Pancreas (tissue), 10 donors: ENCODE measurements around the gene JUN. TPM values are rescaled to one million over a fixed set of nuclear protein-coding genes. Genes with fewer than 3 reads are reported as not detected.
A peak's percentile ranks its signal among the peaks of the same experiment; 100 is the strongest.

Experiments used
- ATAC-seq, 4 donors: fragments of 200-7000 bp; cut with Tn5 transposase; one replicate each; pipeline versions ENCODE4 v1.8.0 to v1.9.1; 2020; ENCODE audit warnings: mild to moderate bottlenecking in 4 of 4, moderate library complexity in 4 of 4
- DNase-seq, 6 donors: peaks; one replicate each; pipeline ENCODE4 v3.0.0-alpha.2; 2020
- FAIRE-seq: peaks from 2 replicates; lab custom pipeline; 2012; peaks lifted over from hg19 to GRCh38; lab: Jason Lieb, UNC
- H3K27ac ChIP-seq, 4 donors: fragments of 200-600 bp; sonication (generic); 1 replicate in 3 of 4; 2 replicates in 1 of 4; pipeline versions ENCODE4 v1.5.0 to v1.8.0; 2020
- H3K27me3 ChIP-seq, 4 donors: fragments of 200-600 bp; one replicate each; pipeline ENCODE4 v1.8.0; 2021
- H3K36me3 ChIP-seq, 3 donors: fragments of 200-600 bp; sonication (generic) in 1 of 3; one replicate each; pipeline versions ENCODE4 v1.5.0 to v1.8.0; 2020 to 2021
- H3K4me1 ChIP-seq, 3 donors: fragments of 200-600 bp; one replicate each; pipeline ENCODE4 v1.8.0; 2021
- H3K4me3 ChIP-seq, 4 donors: fragments of 200-600 bp; sonication (generic) in 2 of 4; one replicate each; pipeline versions ENCODE4 v1.5.0 to v1.8.0; 2020 to 2021
- H3K9me3 ChIP-seq, 4 donors: fragments of 200-600 bp; one replicate each; pipeline ENCODE4 v1.8.0; 2021
- WGBS, 2 donors: extraction: QIAGEN DNeasy Blood & Tissue Kit; methylation state at CpG; one replicate each; pipeline ENCODE4 v1.1.7; 2013; 5-methylcytosine and 5-hydroxymethylcytosine counted together
- intact Hi-C, 3 donors: fragments of 100-400 bp; cut with DNase I; formaldehyde crosslinking; loops; one replicate each; pipeline versions ENCODE4 v1.11.1 to v1.14.2; 2022
- polyA plus RNA-seq, 2 donors: library from polyadenylated mRNA; stranded (reverse); fragments of 200-250 nt; gene quantifications; one replicate each; pipeline ENCODE4 v1.2.3, GENCODE V29; 2013
- total RNA-seq, 6 donors: library from RNA; stranded (reverse); fragmentation: NEBNext Ultra II Directional in 4 of 6; extraction: Animal tissue kit (Norgen Biotek cat#: 25700) in 4 of 6; gene quantifications; one replicate each; pipeline versions ENCODE4 v1.2.1 to v1.2.4, GENCODE V29; 2021 to 2023
- TF ChIP-seq, protein P1 (sequence below), 4 donors: fragments of 200-600 bp; sonication (generic) in 3 of 4; IDR thresholded peaks; one replicate each; pipeline versions ENCODE4 v1.5.0 to v1.8.0; 2021; ENCODE audit warnings: antibody characterized with exemption in 4 of 4
- donor health status: healthy with polysubstance abuse.
- donor health status: DM: no; HTN: no; CAD: no; lungs with moderate emphysema.
- donor health status: DM: no; HTN: no; CAD: no.
- donor health status: control.
- donor health status: control.
- donor health status: Bipolar disorder and iron deficiency.
- donor health status: DM: yes; HTN: yes; CAD: no.
- donor health status: DM: no; HTN: no; CAD: no.
- donor health status: DM: no; HTN: no; CAD: no.
- donor health status: DM: yes; HTN: yes; CAD: no.

The JUN gene
- total and polyA plus RNA-seq, 8 donors, result 45.0 to 134 (median 86.2) TPM

DNA sequence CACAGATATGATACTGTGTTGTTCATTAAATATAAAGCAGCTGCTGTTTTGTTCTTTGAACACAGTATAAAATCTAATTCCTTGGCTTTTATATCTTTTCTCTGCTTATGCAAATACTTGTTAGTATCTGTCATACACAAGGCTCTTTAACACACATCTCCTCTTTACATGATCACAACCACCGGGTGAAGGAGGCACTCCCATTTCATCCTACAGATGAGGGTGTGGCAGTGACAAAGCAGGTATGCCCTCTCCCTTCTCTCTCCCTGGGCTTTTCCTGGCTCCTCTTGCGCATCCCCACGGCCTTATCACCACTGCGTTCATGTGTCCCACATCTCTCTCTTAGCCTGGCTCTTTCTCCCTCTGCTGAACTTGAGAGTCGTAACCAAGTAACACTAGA lies 38.2 kb downstream of the JUN start:
- Histone ChIP-seq H3K27ac (no peak overlapping the region), H3K4me3 (no peak overlapping the region), H3K36me3 (no peaks in the 10 kb centered on the region), H3K9me3 (no peaks in the 10 kb centered on the region), H3K27me3 (no peaks in the 10 kb centered on the region), H3K4me1 (no peaks in the 10 kb centered on the region)
- intact Hi-C loops, result loop anchor here in 1 of 3 donors (10.0 kb wide), 1 partner anchor 1009 kb away; no protein-coding TSS in a partner anchor
- ATAC-seq (no peak), DNase-seq (no peak), FAIRE-seq (no peak)
- TF ChIP-seq, protein P1, sequence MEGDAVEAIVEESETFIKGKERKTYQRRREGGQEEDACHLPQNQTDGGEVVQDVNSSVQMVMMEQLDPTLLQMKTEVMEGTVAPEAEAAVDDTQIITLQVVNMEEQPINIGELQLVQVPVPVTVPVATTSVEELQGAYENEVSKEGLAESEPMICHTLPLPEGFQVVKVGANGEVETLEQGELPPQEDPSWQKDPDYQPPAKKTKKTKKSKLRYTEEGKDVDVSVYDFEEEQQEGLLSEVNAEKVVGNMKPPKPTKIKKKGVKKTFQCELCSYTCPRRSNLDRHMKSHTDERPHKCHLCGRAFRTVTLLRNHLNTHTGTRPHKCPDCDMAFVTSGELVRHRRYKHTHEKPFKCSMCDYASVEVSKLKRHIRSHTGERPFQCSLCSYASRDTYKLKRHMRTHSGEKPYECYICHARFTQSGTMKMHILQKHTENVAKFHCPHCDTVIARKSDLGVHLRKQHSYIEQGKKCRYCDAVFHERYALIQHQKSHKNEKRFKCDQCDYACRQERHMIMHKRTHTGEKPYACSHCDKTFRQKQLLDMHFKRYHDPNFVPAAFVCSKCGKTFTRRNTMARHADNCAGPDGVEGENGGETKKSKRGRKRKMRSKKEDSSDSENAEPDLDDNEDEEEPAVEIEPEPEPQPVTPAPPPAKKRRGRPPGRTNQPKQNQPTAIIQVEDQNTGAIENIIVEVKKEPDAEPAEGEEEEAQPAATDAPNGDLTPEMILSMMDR (IDR thresholded peaks at IDR 0.05), result no peak
- 58 to 68% methylated on average over 5 of the region's 5 CpGs for WGBS, 2 donors

- 50 to 55% methylated on average over 1 of the region's 1 CpG for WGBS, 2 donors
- H3K27me3 ChIP-seq, result no peaks in the 10 kb centered on the region
- no peaks in the 10 kb centered on the region for H3K4me1 ChIP-seq
- intact Hi-C loops, result loop anchor here in 1 of 3 donors (10.0 kb wide), 1 partner anchor 1010 kb away; no protein-coding TSS in a partner anchor
- ATAC-seq, result no peak
- no peak for FAIRE-seq
- H3K4me3 ChIP-seq, result no peak overlapping the region
- TF ChIP-seq, protein P1 (IDR thresholded peaks at IDR 0.05), result no peak
- no peak for DNase-seq
- H3K27ac ChIP-seq, result no peak overlapping the region
- H3K36me3 ChIP-seq, result no peaks in the 10 kb centered on the region
- H3K9me3 ChIP-seq, result no peaks in the 10 kb centered on the region
Observed at GRCh38 chr1:58745117-58745516, 38.7 kb downstream of the JUN start.

- H3K9me3 ChIP-seq, result no peaks in the 10 kb centered on the region
- H3K27me3 ChIP-seq, result no peaks in the 10 kb centered on the region
- H3K36me3 ChIP-seq, result no peaks in the 10 kb centered on the region
- no peaks in the 10 kb centered on the region for H3K4me1 ChIP-seq
- DNase-seq (no peak), ATAC-seq (no peak), FAIRE-seq (no peak)
- WGBS, 2 donors, result 89 to 92% methylated on average over 14 of the region's 14 CpGs
- TF ChIP-seq, protein P1 (IDR thresholded peaks at IDR 0.05), result no peak
- H3K4me3 ChIP-seq, result no peak overlapping the region
- no peak overlapping the region for H3K27ac ChIP-seq
- intact Hi-C loops, result loop anchor here in 1 of 3 donors (10.0 kb wide), 1 partner anchor 1013 kb away; no protein-coding TSS in a partner anchor
Observed at GRCh38 chr1:58741678-58742553, 41.9 kb downstream of the JUN start.

GRCh38 chr1:58739856-58740466 lies 43.9 kb downstream of the JUN start:
- FAIRE-seq, result peak; percentile 97
- no peaks in the 10 kb centered on the region for H3K27me3 ChIP-seq
- TF ChIP-seq, protein P1 (IDR thresholded peaks at IDR 0.05), result peak; percentile 41 to 70 (median 61)
- intact Hi-C loops, result loop anchor here in 2 of 3 donors (10.0 kb wide), 2 partner anchors 965 to 1015 kb away; no protein-coding TSS in a partner anchor
- H3K4me3 ChIP-seq, result no peak overlapping the region
- H3K4me1 ChIP-seq, result no peaks in the 10 kb centered on the region
- H3K9me3 ChIP-seq, result no peaks in the 10 kb centered on the region
- 24 to 26% methylated on average over 3 of the region's 3 CpGs for WGBS, 2 donors
- no peaks in the 10 kb centered on the region for H3K36me3 ChIP-seq
- DNase-seq, result peak in 1 of 6 donors; percentile 22
- H3K27ac ChIP-seq, result no peak overlapping the region
- ATAC-seq, result peak; percentile 72 to 88 (median 84)
